GM19193 (cell line): ENCODE results near the gene FCER1A.

Source experiments
- POLR2A ChIP-seq: IDR thresholded peaks from 4 replicates; pipeline ENCODE4 v1.6.1; 2011; ENCODE audit not compliant: insufficient read depth, insufficient read length; ENCODE audit errors: extremely low read depth

Gene FCER1A

GRCh38 chr1:159318784-159319551, 16.8 kb downstream of the FCER1A start:
- no peak for TF ChIP-seq POLR2A

- no peak for TF ChIP-seq POLR2A
These were observed 32.7 kb downstream of the FCER1A start for GRCh38 chr1:159334797-159335196.

GRCh38 chr1:159338018-159338417, 35.9 kb downstream of the FCER1A start:
- TF ChIP-seq POLR2A = no peak

GRCh38 chr1:159339536-159339935, 37.4 kb downstream of the FCER1A start:
- no peak for TF ChIP-seq POLR2A

- no peak for TF ChIP-seq POLR2A
These were observed 39.6 kb downstream of the FCER1A start for GRCh38 chr1:159341736-159342135.

GRCh38 chr1:159342761-159343425, 40.8 kb downstream of the FCER1A start:
- no peak for TF ChIP-seq POLR2A

GRCh38 chr1:159352436-159352835, 50.3 kb downstream of the FCER1A start:
- no peak for TF ChIP-seq POLR2A
